NCI-H510A treated with DMSO at 0.1 percent for 48 hours (cell line): ENCODE measurements around the gene MELTF.
A peak's percentile ranks its signal among the peaks of the same experiment; 100 is the strongest.
"Not testable (repeated sequence)": the region's sequence is repeated elsewhere in the genome, so short reads cannot be mapped to it uniquely, and the experiment has no call there.

Experiments
- DNase-seq: peaks from one replicate; lab custom pipeline; 2025; lab: John Stamatoyannopoulos, UW

MELTF gene

DNA sequence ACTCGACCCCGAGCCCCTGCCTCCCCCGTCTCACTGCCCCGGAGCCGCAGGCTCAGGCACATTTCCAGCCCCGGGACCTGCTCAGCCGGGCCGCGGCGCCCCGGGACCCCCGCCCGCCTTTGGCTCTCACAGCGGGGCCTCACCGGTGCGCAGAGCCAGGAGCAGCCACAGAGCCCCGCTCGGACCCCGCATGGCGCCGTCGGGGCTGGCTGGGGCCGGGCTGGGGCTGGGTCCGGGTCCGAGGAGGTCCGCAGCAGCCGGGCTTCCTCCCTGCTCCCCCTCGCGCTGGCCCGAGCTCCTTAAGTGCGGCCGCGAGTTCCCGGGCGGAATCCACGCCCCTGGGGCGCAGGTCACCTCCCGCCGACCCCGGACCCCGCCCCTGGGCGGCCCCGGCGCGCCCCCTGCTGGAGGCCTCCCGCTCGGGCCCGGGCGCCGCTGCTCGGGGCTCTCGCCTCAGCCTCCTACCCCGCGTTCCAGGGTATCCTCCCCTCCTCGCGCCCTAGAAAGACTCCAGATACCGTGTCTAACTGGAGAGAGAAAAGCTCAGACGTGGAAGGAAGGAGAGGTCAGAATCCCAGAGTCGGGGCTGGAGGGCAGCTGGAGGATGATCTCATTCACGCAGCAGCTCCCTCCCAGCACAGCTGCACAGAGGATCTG, at the start of gene MELTF:
MELTF (minus strand) TSS at position 307 of the 657 bp plus-strand sequence; CDS start at position 192, 115 bp downstream.
- DNase-seq, result peak; percentile 51

DNA sequence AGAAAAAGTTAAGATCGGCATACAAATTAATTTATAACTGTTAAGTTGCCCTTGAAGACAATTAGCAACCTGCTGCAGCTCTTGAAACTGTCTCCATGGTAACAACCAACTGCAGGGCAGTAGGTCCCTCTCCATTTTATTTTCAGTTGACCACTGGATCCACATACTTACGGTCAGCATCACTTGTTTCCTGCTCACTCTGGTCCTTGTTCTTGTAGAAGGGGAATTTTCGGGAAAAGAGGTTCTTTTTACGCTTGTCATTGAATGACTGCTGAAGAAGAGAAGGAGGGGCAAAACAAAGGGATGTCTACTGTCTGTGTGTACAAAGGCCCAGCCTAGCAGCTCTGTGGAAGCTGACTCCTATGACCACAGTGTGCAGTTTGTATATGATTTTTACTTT, 46.8 kb upstream of the MELTF start:
- DNase-seq, result no peak

DNA sequence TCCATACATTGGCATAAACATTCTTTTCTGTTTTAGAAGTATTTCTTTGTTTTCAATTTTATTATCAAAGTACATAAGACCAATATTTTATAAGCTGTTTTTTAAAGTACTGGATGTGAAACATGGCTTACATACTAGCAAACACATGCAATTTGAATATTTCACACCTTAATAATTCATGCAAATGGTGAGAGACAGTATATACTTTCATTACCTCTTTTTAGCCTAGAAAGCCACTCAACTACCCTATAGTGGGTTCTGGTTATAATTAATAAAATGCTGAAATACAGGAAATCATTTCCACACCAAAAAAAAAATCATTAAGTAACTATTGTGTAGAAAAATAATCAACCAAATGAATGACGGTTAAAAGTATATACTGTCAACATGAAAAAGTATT, 38.5 kb upstream of the MELTF start:
- DNase-seq, result no peak

- DNase-seq, result no peak
Measured at GRCh38 chr3:197064771-197065170, 35.2 kb upstream of the MELTF start.

GRCh38 chr3:197062446-197062845, 32.8 kb upstream of the MELTF start:
- no peak for DNase-seq

DNA sequence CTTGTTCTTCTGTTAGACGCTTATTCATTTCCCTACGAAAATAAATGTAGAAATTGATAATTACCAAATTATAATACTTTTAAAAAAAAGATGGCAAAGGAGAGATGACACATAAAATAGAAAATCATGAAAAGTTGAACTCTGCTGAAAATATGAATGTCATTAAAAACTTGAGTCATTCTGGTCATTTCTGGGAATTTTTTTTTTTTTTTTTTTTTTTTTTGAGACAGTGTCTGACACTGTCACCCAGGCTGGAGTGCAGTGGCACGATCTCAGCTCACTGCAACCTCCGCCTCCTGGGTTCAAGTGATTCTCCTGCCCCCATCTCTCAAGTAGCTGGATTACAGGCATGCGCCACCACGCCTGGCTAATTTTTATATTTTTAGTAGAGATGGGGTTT, 22.0 kb upstream of the MELTF start:
- DNase-seq, result not testable (repeated sequence)

- no peak for DNase-seq
Measured at GRCh38 chr3:197050511-197050910, 20.9 kb upstream of the MELTF start.

GRCh38 chr3:197042539-197042938, 12.9 kb upstream of the MELTF start:
- DNase-seq, result no peak

DNA sequence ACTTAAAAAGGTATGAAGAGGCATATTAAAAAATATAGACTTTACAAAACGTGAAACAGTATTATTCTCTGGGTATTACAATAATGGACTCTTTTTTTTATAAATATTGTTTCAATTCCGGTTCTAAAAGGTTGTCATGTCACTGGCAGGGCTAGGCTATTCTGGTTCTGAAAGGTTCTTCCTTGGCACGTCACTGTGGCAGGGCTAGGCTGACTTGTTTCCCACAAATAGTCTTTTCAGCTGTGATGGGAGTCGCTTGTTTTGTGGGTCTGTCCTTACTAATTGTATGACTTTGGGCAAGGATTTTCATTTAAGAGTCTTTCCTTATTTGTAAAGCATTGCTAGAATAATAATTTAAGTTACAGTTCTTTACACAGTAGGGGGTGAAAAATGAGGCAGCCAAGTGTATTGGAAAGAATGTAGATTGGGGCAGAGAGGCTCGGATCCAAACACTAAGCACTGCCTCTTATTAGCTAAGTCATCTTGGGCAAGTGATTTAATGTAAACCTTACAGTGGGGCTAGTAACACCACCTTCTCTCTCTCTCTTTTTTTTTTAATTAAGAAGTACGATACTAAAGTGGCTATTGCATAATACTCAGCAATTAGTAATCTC, 12.4 kb upstream of the MELTF start:
- DNase-seq, result no peak

GRCh38 chr3:197040658-197041057, 11.0 kb upstream of the MELTF start:
- DNase-seq, result no peak

- DNase-seq, result no peak
Measured at GRCh38 chr3:197038679-197039462, 9.3 kb upstream of the MELTF start.

- DNase-seq, result no peak
Measured at GRCh38 chr3:197035577-197035976, 6.0 kb upstream of the MELTF start.

DNA sequence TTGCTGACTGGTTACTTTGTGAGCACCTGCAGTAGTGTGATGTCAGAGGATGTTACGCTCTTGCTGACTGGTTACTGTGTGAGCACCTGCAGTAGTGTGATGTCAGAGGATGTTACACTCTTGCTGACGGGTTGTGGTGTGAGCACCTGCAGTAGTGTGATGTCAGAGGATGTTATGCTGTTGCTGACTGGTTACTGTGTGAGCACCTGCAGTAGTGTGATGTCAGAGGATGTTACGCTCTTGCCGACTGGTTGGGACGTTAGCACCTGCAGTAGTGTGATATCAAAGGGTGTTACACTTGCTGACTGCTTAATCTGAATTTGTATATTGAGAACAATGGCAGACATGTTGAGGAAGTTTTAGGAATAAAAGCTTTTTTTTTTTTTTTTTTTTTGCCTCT, 5.2 kb upstream of the MELTF start:
- not testable (repeated sequence) for DNase-seq

- DNase-seq, result not testable (repeated sequence)
Measured at GRCh38 chr3:197033764-197034163, 4.1 kb upstream of the MELTF start.

- DNase-seq, result no peak
Measured at GRCh38 chr3:197031315-197032285, 2.0 kb upstream of the MELTF start.

GRCh38 chr3:197030379-197031314, 1.0 kb upstream of the MELTF start:
- DNase-seq, result no peak

- no peak for DNase-seq
Measured at GRCh38 chr3:197028728-197029510, 698 bp downstream of the MELTF start.

- DNase-seq, result no peak
Measured at GRCh38 chr3:197027896-197028727, 1.5 kb downstream of the MELTF start.
